KBM-7 (cell line): ENCODE measurements around the gene BRICD5.
A peak's percentile ranks its signal among the peaks of the same experiment; 100 is the strongest.

Experiments
- DNase-seq: peaks from one replicate; pipeline ENCODE4 v3.0.0-alpha.2; 2015
- in situ Hi-C: fragments of 300-500 bp; cut with MboI; formaldehyde crosslinking; loops from 2 replicates; pipeline ENCODE4 v1.14.3; 2020; ENCODE audit warnings: low sequenced_read_pairs, low pct_unique_long_range_greater_than_20kb, mixed read lengths

Gene BRICD5

DNA sequence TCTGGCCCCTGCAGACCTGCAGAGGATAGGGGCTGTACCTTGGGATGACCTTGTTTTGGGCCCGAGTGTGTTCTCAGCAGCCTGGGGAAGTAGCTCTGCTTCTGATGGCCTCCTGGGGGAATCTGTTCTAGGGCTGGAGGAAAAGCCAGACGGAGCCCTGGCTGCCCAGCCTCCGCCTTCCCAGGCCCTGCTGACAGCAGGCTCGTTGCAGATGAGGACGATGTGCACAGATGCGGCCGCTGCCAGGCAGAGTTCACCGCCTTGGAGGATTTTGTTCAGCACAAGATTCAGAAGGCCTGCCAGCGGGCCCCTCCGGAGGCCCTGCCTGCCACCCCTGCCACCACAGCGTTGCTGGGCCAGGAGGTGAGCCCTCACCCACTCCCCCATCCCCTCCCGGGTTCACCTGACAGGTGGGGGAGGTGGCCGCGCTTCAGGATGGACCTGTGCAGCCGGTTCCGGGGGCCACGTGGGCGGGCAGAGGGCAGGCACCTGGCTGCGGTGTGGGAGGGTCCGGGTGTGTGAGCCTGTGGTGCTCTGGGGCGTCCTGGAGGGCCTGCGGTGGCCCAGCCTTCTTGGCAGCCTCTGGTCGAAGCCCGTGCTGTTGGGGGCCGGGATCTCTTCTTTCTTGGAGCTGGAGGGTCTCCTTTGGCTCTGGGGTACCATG, 17.6 kb upstream of the BRICD5 start:
- DNase-seq = no peak
- in situ Hi-C loops = no loop called here

DNA sequence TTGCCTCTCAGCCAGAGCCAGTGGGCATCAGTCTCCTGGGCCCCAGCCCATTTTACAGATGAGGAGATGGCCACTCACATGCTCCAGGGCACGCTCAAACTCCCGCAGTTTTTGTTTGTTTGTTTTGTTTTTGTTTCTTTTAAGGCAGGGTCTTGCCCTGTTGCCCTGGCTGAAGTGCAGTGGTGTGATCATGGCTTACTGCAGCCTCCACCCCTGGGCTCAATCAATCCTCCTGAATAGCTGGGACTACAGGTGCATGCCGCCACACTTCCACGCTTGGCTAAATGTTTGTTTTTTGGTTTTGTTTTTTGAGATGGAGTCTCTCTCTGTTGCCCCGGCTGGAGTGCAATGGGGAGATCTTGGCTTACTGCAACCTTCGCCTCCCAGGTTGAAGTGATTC, 16.3 kb upstream of the BRICD5 start:
- DNase-seq = no peak
- in situ Hi-C loops = no loop called here

DNA sequence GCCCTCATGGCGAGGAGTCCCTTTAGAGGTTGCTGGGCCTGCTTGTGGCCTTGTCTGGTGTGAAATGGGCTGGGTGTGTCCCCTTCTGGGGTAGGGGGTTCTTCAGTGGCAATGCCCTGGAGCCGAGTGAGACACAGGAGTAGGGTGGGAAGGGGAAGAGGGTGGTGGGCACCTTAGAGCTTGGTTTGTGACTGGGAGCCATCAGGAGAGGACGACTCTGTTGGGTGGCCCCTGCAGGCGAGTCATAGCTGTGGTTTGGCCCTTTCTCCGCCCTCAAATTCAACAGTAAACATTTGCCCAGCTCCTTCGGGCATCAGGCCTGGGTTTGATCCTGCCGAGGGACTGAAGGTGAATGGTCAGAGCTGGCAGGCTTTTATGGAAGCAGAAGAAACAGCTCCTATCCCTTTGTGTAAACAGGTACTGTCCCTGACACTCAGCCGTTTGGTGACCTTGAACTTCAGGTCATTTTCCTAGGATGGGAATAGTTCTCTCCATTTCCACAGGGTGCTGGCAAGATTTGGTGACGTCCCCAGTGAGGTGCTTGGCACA, 15.7 kb upstream of the BRICD5 start:
- in situ Hi-C loops = no loop called here
- DNase-seq = no peak

DNA sequence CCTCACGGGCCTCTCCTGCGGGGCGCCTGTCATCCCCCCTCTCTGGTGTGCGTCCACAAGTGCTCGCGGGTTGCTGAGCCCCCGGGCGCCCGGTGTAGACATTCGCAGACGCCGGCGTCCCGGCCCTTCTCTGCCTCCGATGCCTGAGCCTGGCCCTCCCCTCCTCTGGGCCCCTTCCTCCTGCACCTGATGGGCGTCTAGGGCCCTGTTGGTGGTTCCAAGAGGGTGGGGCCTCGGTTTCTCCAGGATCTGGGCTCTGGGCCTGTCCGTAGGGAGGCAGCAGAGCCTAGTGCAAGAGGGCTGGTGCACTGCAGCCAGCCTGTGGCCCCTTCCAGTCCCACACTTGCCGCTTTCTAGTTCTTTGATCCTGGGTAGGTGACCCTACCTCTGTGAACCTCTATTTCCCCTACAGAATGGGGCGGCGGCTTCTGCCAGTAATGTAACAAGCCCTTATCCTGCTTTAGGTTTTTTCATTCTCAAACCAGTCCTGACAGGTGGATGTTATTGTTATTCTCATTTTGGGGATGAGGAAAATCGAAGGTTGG, 13.4 kb upstream of the BRICD5 start:
- in situ Hi-C loops = no loop called here
- peak; percentile 48 for DNase-seq

DNA sequence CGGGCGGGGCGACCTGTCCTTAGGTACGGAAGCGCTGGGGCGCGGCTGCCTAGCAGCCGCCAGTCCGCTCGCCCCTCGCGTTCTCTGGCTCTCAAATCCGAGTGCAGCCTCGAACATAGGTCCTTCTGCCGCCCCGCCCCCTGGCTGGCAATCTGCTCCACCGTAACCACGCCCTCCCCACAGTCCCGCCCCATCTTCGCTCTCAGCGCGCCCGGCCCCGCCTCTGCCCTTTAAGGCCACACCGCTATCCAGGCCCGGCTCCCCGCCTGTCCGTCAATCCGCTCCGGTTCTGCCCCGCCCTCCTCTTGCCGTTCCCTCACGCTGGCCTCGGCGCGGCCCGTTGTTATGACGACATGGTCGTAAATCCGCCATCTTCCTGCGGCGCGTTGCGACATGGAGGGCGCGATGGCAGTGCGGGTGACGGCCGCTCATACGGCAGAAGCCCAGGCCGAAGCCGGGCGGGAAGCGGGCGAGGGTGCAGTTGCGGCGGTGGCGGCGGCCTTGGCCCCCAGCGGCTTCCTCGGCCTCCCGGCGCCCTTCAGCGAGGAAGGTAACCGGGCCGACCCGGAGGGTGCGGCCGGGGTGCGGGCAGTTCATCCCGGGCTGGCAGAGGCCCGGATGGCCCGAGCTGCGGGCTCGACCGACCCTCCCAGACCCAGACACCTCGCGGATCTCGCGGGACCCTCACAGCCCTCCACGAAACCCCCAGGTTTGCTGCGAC, 12.7 kb upstream of the BRICD5 start, which contains the start of gene E4F1:
Gene E4F1, plus strand, starts transcription at position 371 of the 721 bp plus-strand sequence. Its CDS starts 23 bp downstream, at position 394.
- in situ Hi-C loops = no loop called here
- DNase-seq = peak; percentile 99

DNA sequence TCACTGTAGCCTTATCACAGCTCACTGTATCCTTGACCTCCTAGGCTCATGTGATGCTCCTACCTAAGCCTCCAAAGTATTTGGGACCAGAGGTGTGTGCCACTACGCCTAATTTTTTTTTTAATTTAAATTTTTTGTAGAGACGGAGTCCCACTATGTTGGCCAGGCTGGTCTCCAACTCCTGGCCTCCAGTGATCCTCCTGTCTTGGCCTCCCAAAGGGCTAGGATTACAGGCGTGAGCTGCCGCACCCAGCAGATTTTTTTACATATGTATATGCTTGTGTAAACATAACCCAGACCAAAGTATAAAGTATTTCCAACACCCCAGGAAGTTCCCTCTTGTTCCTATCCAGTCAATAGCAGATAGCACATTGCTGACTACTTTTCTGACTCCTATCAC, 5.7 kb upstream of the BRICD5 start:
- in situ Hi-C loops = loop anchor here (10.0 kb wide), 1 partner anchor 62 kb away; the partner anchor contains the start of gene TRAF7
- DNase-seq = no peak

DNA sequence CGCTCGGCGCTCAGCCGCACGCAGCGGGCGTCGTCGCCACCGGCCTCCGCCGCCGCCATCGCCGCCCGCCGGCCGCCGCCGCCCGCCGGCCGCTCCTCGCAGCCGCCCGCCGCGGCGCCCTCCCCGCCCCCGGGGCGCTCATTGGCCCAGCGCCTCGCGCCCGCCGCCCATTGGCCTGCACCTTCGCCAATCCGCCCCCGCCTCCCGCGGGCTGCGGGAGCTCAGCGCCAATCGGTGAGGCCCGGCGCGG, 4.0 kb upstream of the BRICD5 start, which contains the start of gene PGP:
Gene PGP, minus strand, starts transcription at position 122 of the 250 bp plus-strand sequence. Its CDS starts 63 bp downstream, at position 59.
- no peak for DNase-seq
- in situ Hi-C loops = loop anchor here (10.0 kb wide), 1 partner anchor 60 kb away; the partner anchor contains the start of gene TRAF7

DNA sequence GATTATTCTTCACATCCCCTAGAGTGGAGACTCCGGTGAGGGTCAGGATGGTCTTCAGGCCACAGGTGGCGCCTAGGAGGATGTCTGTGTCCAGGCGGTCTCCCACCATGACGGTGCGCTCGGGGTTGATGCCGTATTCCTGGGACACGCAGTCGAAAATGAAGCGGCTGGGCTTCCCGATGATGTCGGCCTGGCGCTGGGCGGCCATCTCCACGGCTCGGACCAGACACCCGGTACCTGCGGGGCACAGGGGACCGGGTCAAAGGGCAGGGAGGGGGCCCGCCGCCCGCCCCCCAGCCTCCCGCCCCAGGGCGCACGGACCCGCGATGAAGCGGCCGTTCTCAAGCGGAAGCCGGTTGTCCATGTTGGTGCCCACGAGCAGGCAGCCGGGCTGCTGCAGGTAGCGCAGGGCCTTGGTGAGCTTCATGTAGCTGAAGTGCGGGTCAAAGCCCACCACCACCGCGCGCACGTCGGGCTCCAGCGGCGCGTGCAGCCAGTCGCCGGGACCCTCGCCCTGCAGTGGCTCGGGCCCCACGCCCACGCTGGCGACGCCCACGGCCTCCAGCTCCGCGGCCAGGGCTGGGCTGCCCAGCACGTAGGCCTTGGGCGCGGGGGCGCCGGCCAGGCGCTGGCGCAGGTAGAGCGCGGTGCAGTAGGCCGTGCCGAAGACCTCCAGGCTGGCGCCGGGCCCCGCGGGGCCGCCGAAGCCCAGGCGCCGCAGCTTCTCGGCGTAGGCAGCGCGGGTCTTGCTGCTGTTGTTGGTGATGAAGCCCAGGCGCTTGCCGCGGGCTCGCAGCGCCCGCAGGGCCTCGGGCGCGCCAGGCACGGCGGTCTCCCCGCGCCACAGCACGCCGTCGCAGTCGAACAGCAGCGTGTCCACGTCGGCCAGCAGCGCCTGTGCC, 3.4 kb upstream of the BRICD5 start:
- in situ Hi-C loops = loop anchor here (10.0 kb wide), 1 partner anchor 59 kb away; the partner anchor contains the start of gene TRAF7
- DNase-seq = no peak

DNA sequence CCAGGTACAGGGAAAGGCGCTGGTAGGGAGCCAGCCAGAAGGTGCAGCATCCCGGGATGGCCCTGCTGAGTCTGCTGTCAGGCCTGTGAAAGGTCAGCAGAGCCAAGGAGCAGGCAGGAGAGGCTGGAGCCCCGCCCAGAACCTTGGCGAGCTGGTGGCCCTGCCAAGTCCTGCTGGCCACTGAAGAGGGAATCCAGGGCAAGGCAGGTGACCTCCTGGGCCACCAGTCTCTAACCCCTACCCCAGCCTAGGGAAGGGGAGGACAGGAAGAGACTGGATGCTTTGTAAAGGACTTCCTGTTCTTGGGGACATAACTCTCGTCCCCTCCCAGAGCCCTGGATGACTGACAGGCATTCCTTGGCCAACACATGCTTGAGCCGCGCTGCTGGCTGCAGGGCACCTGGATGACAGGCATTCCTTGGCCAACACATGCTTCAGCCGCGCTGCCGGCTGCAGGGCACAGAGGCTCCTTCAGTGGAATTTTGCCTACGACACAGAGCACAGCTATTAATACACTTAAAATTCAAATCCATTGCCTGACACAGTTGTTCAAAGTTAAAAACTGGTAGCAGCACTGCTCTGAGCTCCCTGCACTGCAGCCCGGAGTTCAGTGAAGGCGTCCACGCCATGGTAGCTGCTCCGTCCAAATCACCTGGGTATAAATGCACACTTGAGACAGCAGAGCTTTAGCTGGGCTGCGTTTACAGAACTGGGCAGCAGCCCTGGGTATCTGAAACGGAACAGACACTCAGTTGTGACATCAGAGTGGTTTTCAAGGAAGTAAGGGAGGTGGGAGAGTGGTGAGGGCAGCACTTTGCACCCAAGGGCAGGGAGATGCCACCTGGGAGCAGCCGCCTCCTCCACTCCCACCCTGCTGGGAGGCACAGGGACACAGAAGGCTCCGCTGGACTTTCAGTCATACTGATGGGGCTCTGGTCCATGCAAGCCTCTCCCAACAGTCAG, 2.0 kb upstream of the BRICD5 start:
- in situ Hi-C loops = loop anchor here (10.0 kb wide), 1 partner anchor 58 kb away; the partner anchor contains the start of gene TRAF7
- peak; percentile 43 for DNase-seq

DNA sequence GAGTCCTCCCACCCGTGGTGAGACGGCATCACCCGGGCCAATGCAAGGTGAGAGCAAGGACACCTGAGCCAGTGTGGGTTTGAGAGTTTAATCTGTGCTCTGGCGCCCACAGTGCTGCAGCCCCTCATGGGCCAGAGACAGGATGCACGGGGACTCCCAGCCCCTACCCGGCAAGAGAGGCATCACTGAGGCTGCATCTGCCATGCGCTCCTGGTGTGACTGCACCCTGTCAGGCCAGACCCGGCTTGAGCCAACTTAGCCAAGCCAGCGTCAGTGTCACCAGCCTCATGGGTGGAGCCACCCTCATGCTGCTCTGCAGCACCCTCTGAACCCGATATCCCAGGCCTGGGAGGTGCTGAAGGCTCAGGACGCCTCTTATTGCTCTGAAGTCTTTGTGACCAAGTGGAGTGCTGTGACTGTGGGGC, 1.3 kb upstream of the BRICD5 start:
- in situ Hi-C loops = loop anchor here (10.0 kb wide), 1 partner anchor 57 kb away; the partner anchor contains the start of gene TRAF7

DNA sequence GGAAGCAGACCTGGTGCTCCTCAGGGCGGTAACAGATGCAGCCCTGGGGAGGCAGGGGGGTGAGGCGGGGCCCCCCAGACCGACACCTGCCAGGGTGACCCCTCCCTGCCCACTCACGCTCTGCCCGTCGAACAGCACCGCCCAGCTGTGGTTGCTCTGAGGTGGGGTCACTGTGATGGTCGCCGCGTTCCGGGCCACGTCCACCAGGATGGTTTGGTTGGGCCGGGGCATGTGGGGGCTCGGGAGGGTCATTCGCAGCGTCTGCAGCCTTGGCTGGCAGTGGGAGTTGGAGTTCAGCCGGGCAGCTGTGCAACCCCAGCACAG, 692 bp downstream of the BRICD5 start:
- DNase-seq = no peak

More for the DNA sequence above, 1.3 kb upstream of the BRICD5 start:
- no peak for DNase-seq

DNA sequence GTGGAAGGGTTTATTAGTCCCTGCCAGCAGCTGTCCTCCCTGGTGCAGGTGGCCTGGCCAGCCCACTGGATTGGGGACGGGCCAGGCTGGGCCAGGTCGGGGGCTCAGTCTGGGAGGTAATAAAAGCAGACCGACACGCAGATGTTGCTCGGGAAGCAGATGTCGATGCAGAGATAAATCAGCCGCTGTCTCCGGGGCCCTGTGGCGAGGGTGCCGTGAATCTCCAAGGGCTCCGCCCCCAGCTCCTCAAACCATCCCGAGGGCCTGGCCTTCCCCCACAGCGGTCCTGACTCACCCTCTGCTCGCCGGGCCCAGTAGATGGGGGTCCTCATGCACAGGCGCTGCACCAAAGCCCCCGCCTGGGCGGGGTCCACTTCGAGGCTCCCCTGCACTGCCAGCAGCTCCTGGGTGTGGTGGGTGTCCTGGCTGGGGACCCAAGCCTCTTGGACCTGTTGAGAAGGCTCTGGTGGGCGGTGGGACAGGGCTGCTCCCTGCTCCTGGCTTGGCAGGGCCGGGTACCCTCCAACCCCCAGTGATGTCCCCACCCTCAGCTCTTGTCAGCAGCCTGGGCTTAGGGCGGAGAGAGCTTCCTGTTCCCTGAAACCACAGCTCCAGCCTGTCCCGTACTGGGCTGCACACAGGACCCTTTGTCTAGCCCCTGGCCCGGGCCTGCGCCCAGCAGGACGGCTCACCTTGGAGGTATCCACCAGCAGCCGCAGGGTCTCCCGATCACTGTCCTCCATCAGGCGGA, 1.2 kb downstream of the BRICD5 start:
- no peak for DNase-seq
- in situ Hi-C loops = loop anchor here (10.0 kb wide), 1 partner anchor 55 kb away; the partner anchor contains the start of gene TRAF7

More for the DNA sequence above, 692 bp downstream of the BRICD5 start:
- in situ Hi-C loops = loop anchor here (10.0 kb wide), 1 partner anchor 55 kb away; the partner anchor contains the start of gene TRAF7

DNA sequence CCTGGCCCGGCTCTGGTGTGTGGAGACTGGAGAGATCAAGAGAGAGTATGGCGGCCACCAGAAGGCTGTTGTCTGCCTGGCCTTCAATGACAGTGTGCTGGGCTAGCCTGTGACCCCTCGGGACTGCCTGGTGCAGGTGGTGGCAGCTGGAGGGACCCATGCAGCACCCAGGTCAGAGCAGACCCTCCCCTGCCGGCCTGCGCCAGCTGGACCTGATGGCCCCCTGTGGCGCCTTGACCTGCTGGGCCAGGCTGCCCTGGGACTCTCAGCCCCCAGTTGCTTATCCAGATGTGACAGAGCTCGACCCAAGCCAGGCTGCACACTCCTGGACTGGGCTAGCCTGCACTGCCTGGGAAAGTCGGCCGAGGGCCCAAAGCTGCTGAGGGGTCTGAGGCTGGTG, 1.9 kb downstream of the BRICD5 start:
- in situ Hi-C loops = no loop called here
- no peak for DNase-seq

DNA sequence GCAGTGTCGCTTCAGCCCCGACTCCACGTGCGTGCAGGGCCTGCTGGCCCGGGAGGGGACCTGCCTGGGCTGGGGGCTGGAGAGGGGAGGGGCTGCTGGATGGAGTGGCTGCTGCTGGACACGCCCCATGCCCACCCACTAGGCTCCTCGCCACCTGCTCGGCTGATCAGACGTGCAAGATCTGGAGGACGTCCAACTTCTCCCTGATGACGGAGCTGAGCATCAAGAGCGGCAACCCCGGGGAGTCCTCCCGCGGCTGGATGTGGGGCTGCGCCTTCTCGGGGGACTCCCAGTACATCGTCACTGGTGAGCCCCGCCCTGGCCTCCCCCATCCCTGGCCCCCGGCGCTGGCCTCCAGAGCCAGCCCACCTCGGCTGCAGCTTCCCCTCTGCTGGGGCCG, 2.4 kb downstream of the BRICD5 start:
- in situ Hi-C loops = no loop called here
- DNase-seq = no peak

DNA sequence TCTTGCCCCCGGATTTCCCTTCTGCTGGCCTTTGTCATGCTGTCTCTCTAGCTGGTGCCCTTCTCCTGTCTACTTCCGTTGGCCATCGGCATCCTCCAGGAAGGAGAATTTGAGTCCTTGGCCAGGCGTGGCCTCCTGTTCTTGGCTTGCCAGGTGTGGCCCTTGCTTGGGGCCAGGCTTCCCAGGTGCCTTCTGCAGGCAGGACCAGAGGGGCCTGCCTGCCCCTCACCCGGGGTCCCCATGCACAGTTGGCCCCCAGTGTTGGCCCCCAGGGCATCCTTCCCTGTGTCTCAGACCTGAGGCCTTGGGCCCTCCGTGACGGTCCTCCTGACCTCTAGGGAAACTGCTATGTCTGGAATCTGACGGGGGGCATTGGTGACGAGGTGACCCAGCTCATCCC, 2.8 kb downstream of the BRICD5 start:
- DNase-seq = no peak
- in situ Hi-C loops = no loop called here

DNA sequence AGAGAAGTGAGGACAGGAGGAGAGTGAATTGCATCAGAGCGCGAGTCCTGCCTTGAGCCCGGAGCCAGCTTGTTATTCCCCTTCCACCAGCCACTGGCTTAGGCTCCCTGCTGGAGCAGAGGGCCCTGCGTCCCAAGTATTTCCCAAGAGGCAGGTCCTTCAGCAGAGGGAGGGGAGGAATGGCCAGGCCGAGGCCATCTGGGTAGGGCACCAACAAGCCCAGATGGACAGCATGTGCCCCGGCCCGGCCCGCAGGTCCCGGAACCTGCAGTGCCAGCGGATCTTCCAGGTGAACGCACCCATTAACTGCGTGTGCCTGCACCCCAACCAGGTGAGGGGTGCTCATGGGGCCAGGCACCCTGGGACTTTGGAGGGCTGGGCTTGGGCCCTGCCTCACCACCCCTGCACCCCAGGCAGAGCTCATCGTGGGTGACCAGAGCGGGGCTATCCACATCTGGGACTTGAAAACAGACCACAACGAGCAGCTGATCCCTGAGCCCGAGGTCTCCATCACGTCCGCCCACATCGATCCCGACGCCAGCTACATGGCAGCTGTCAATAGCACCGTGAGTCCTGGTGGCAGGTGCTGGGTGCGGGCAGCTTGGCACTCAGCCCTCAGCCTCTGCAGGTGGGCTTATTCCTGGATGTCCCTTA, 3.8 kb downstream of the BRICD5 start:
- DNase-seq = no peak
- in situ Hi-C loops = no loop called here

DNA sequence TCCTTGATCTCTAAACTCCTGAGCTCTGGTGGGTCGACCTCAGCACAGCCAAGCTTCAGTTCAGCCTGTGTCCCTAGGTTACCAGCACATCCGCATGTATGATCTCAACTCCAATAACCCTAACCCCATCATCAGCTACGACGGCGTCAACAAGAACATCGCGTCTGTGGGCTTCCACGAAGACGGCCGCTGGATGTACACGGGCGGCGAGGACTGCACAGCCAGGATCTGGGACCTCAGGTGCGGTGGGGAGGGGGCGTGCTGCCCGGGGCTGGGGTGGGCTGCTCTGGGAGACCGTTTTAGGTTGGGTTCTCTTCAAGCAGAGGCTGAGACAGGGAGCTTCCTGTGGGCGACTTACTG, 4.3 kb downstream of the BRICD5 start:
- DNase-seq = no peak
- in situ Hi-C loops = no loop called here
